Thoracic aorta (tissue), 2 donors: Measurements from ENCODE around the gene HYPK. TPM values are rescaled to one million over a fixed set of nuclear protein-coding genes. Genes with fewer than 3 reads are reported as not detected.

Experiments used
- ATAC-seq: fragments of 150-250 bp; one replicate; pipeline ENCODE4 v1.8.0; 2017; ENCODE audit warnings: low read depth; ENCODE audit not compliant: insufficient number of reproducible peaks, low FRiP score
- DNase-seq: peaks from one replicate; pipeline ENCODE4 v3.0.0-alpha.2; 2020; ENCODE audit warnings: low spot score
- H3K27ac ChIP-seq, 2 donors: fragments of 200-600 bp; sonication (generic); 1 replicate in 1 of 2; 2 replicates in 1 of 2; pipeline ENCODE4 v1.5.1; 2016; ENCODE audit warnings: mild to moderate bottlenecking in 2 of 2, moderate library complexity in 2 of 2
- H3K27me3 ChIP-seq: fragments of 200-600 bp; sonication (generic); replicated peaks from 2 replicates; pipeline ENCODE4 v1.6.0; 2016; ENCODE audit warnings: mild to moderate bottlenecking; ENCODE audit not compliant: insufficient read depth
- H3K36me3 ChIP-seq: fragments of 200-600 bp; sonication (generic); one replicate; pipeline ENCODE4 v1.5.1; 2016
- H3K4me1 ChIP-seq, 2 donors: fragments of 200-600 bp; sonication (generic); 1 replicate in 1 of 2; 2 replicates in 1 of 2; pipeline versions ENCODE4 v1.5.1 to v1.6.0; 2016; ENCODE audit warnings: low read depth in 2 of 2, mild to moderate bottlenecking in 1 of 2; ENCODE audit not compliant: control insufficient read depth in 1 of 2
- H3K4me3 ChIP-seq: fragments of 200-600 bp; sonication (generic); 2 replicates; pipeline ENCODE4 v1.5.1; 2016; ENCODE audit warnings: mild to moderate bottlenecking
- H3K9me3 ChIP-seq: fragments of 200-600 bp; sonication (generic); 2 replicates; pipeline ENCODE4 v1.5.1; 2016
- CTCF ChIP-seq: fragments of 200-600 bp; sonication (generic); IDR thresholded peaks from one replicate; pipeline ENCODE4 v1.5.1; 2019; ENCODE audit warnings: antibody characterized with exemption
- total RNA-seq, 2 donors: library from RNA; depleted of rRNA; stranded (reverse); fragments of >200 nt; gene quantifications; one replicate each; pipeline versions ENCODE4 v1.1.0 to v1.2.3, GENCODE V29; 2016

Gene HYPK
- total RNA-seq, 2 donors from 2014 or later = 9.2 to 21.2 TPM

GRCh38 chr15:43792761-43793476 is 7.5 kb upstream of the HYPK start:
- peak overlapping the region; percentile 90 to 99 for H3K27ac ChIP-seq
- no peak for TF ChIP-seq CTCF
- ATAC-seq (no peak), DNase-seq (no peak)
- H3K4me3 ChIP-seq = peak overlapping the region; percentile 77
- peaks cover 17% of the 10 kb centered on the region for H3K36me3 ChIP-seq
- no peaks in the 10 kb centered on the region for H3K9me3 ChIP-seq
- H3K27me3 ChIP-seq = no peaks in the 10 kb centered on the region
- peaks cover 17 to 43% of the 10 kb centered on the region in 2 donors for H3K4me1 ChIP-seq

GRCh38 chr15:43793647-43794046 is 6.8 kb upstream of the HYPK start:
- DNase-seq = no peak
- no peak for TF ChIP-seq CTCF
- Histone ChIP-seq H3K4me1 (peaks cover 17 to 47% of the 10 kb centered on the region in 2 donors), H3K36me3 (peaks cover 17% of the 10 kb centered on the region), H3K9me3 (no peaks in the 10 kb centered on the region), H3K4me3 (peak overlapping the region; percentile 77), H3K27ac (peak overlapping the region; percentile 90 to 99), H3K27me3 (no peaks in the 10 kb centered on the region)
- no peak for ATAC-seq

- Histone ChIP-seq H3K27ac (peak overlapping the region in 1 of 2 donors; percentile 38), H3K9me3 (no peaks in the 10 kb centered on the region), H3K27me3 (no peaks in the 10 kb centered on the region), H3K36me3 (peaks cover 17% of the 10 kb centered on the region), H3K4me3 (peak overlapping the region; percentile 77), H3K4me1 (peaks cover 17 to 47% of the 10 kb centered on the region in 2 donors)
- no peak for TF ChIP-seq CTCF
- ATAC-seq (no peak), DNase-seq (no peak)
These were observed 5.9 kb upstream of the HYPK start for GRCh38 chr15:43794269-43795037.

GRCh38 chr15:43795197-43795596 is 5.2 kb upstream of the HYPK start:
- DNase-seq = no peak
- no peaks in the 10 kb centered on the region for H3K9me3 ChIP-seq
- ATAC-seq = no peak
- peaks cover 19% of the 10 kb centered on the region for H3K36me3 ChIP-seq
- no peaks in the 10 kb centered on the region for H3K27me3 ChIP-seq
- peak overlapping the region in 1 of 2 donors; percentile 9 for H3K27ac ChIP-seq
- peaks cover 22 to 55% of the 10 kb centered on the region in 2 donors for H3K4me1 ChIP-seq
- H3K4me3 ChIP-seq = no peak overlapping the region
- no peak for TF ChIP-seq CTCF

GRCh38 chr15:43795997-43796396 is 4.4 kb upstream of the HYPK start:
- no peak for TF ChIP-seq CTCF
- DNase-seq (no peak), ATAC-seq (no peak)
- no peaks in the 10 kb centered on the region for H3K27me3 ChIP-seq
- H3K9me3 ChIP-seq = no peaks in the 10 kb centered on the region
- no peak overlapping the region for H3K27ac ChIP-seq
- H3K4me3 ChIP-seq = no peak overlapping the region
- peaks cover 22 to 56% of the 10 kb centered on the region in 2 donors for H3K4me1 ChIP-seq
- peaks cover 19% of the 10 kb centered on the region for H3K36me3 ChIP-seq
